GM18526 (cell line): ENCODE measurements around the gene SH3TC1.

Source experiments
- POLR2A ChIP-seq: IDR thresholded peaks from 3 replicates; pipeline ENCODE4 v1.6.1; 2011; ENCODE audit not compliant: insufficient read length; ENCODE audit errors: extremely low read depth

Gene SH3TC1

DNA sequence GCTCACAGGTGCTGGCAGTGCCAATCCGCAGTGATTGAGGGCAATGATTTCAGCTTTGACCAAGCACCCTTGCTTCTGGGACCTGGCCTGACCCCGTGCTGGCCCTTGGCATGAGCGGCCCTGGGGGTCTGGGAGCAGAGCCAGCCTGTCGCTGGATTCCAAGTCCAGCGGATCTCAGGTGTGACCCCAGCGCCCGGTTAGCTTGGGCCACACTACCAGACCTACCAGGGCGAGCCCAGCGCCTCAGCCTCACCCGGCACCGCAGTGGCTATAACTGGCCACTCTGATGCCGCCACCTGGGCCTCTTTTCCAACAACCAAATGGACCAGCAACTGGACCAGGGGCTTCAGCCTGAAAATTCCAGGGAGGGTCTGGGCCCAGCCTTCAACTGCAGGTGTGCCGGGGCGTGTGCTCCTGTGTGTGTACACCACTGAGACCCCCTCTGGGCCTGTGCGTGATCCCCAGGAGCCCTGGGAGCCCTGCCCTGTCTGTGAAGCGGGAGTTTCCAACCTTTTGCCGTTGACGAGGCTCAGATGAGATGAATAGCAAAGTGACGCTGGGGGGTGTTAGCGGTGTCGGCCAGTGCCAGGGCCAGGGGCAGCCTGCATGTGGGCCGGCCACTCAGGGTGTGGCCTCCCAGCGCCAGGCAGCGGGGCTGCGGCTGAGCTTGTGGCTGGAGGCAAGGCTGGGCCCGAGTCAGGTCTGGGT is 658 bp downstream of the SH3TC1 start:
- TF ChIP-seq POLR2A, result no peak

DNA sequence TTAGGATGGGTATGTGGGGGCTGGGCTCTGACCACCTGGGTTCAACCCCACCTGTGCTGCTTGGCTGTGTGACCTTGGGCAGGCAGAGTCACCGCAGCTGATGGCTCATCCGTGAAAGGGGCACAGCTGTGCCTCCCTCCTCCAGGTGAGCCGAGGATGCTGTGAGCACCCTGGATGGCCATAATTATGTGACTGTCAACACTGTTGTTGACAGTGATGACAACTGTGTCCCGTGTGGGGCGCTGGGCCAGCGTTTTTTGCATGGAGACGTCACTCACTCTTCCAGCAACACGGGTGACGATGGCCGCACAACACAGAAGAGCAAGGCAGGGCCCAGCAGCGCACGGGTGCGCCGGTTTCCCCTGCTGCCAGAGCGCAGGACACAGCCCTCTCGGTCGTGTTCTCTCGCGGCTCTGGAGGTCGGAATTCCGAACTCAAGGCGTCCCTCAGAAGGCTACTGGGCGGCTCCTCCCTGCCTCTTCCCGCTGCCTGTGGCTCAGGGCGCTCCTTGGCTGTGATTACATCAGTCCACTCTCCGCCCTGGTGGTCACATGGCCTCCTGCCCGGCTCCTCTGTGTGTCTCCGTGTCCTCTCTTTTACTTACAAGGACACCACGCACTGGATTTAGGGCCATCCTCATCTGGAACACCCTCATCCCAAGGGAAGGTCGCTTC is 1.3 kb downstream of the SH3TC1 start:
- peak; percentile 9 for TF ChIP-seq POLR2A

DNA sequence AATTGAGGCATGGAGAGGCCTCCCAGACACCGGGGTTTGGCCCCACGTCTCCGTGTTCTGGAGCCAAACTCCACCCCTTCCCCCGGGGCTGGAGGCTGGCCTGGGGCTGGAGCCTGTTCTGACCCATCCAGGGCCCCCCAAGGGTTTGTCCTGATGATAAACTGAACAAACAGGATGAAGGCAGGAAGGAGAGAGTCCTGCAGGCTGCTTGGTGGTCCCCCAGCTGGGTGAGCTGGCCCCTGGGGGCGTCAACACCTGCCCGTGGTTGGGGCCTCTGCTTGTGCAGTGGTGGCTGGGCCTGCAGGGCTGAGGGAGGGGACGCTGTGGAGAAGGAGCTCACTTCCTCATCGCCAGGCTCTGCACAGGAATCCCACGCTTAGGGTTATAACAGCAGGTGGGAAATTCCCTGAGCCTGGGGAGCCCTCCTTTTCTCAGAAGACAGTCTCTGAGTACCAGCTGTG is 2.3 kb downstream of the SH3TC1 start:
- no peak for TF ChIP-seq POLR2A

DNA sequence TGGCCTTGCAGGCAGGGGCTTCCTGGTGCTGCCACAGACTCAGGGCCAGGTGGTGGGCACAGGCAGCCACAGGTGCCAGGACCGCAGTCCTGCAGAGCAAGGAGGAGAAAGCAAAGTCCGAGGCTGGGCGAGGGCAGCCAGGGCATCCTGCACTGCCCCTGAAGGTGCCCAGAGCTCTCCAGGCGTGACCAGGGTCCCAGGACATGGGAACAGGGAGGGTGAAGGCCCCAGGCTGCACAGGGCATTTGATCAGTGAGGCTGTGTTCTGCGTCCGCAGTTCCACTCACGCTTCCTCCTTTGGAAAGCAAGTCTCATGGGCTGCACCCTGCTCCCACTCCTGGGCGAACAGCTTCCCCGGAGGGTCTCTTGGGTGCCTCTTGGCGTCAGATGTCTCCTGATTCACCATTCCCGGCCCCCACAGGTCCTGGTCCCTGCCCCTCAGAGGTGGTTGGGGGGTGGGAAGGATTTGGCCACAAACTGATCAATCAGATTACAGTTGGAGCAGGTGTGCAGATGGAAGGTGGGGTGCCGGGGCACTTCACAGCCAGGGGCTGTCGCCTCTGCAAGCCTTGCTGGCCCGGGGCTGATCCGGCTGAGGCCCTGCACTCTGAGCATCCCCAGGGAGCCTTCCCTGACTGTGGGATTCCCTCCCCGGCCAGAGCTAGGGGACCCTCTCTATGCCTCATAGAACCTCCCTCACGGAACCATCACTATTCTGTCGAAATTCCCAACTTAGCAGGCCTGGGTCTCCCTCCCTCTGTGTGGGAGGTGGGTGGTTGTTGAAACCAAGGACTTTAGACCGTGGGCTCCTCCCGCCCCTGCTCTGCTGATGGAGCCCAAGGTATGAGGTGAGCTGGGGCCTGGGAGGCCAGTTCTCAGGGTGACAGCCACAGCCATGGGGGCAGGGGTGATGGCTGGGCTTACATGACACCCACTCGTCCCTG is 3.3 kb downstream of the SH3TC1 start:
- no peak for TF ChIP-seq POLR2A

DNA sequence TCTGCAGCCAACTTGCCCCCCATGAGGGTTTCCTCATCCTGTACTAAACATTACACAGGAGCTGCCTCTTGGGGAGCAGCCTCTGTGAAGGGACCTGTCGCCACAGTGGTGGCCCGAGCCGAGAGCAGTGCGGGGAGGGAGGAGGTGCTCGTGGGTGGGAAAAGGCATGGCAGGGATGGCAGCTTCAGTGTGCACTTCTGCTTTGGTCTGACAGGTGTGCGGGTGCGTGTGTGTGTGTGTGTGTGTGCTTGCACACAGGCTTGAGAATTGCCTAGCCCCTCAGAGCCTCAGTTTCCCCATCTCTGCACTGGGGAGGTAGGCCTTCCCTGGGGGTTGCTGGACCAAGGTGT is 3.9 kb downstream of the SH3TC1 start:
- no peak for TF ChIP-seq POLR2A

DNA sequence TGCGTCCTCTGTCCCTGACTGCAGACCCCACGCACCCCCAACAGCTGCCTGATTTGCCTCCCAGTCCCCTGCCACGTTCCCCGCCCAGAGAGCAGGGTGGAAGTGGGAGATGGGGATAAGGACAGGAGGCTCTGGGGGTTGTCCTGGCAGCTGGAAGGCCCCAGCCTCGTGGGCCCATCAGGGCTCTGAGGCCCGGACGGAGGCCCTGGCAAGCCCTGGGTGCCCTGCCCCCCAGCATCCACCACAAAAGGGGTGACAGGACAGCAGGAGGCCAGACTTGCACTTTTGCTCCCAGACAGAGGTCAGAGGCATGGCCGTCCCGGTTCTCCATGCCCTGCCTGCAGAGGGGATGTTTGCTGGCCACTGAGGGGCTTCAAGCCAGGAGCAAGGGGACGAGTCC is 4.7 kb downstream of the SH3TC1 start:
- no peak for TF ChIP-seq POLR2A

DNA sequence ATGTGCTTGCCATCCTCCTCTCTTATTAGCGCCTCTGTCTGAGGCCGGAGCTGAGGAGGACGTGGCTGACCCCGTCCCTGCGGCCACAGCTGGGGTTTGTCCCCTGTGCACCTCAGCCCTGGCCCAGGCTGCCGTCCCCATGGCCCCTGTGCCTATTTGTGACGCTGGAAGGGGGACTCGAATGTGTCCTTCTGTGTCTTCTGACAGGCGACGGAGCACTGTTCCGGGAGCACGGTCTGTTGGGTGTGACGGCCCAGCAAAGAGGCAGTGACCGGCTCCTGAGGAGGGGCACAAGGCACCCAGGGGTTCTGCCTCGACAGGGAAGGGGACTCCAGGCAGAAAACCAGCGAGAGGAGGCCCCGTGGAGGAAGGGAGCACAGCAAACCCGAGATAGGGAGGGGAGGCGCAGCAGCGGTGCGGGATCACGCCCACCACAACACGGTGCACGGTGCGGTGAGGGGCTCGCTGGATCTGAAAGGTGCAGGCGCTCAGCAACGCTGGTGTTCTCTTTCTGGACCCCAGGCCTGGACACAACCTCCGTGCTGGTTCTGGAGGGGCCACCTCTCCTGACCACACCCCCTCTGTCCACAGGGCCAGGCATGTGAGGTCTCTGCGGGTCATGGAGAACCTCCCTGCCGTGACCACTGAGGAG is 5.6 kb downstream of the SH3TC1 start:
- no peak for TF ChIP-seq POLR2A

DNA sequence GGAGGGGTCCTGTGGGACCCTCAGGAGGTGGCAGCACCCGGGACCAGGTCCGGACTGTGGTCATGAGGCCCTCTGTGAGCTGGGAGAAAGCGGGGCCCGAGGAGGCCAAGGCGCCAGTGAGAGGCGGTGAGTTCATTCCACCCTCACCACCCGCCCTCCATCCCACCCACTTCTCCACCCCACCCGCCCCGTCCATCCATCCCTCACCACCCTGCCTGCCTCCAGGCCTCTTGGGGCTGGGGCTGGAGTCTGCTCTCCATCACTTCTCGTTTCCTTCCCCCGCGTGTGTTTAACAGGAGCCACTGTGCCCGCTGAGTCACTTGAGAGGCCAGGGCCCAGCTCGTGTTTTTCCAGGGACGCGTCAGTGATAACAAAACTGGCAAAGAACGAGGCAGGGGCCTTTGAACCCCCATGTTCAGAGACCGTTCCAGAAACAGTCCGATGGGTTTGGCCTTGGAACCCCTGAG is 6.2 kb downstream of the SH3TC1 start:
- no peak for TF ChIP-seq POLR2A

DNA sequence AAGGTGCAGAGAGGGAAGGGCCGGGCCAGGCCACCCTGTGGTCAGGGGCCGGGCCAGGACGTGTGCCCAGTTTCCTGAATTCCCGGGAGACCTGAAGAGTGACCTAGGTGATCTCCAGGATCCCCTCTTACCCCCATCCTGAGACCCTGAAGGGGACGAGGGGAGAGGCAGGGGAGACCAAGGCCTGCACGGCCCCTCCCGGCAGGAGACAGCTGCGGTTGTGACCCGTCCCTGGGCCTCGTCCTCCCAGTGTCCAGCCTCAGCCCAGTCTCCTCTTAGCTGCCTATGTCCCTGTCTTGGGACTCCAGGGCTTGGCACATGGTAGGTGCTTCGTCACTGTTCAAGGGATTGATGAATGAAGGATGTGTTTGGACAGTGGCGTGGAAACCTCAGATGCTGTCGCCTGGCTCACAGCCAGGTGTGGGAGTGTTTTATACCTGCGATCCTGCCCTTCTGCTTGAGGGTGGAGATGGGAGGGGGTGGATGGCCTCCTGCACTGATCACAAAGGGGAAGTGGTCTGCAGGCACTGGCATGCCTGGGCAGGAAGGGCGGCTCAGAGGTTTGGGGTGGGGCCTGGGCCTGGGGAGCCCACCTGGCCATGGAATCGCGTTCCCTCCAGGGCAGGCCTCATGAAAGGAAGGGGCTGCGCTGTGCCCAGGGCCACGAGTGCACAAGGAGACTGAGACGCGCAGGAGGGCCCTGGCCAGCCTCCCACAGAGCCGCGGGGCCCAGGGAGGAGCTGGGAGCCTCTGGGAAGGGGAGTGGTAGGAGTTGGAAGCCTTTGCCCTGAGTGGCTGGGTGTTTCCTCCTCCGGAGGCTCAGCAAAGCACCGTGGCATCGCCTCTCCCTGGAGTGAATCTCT is 6.9 kb downstream of the SH3TC1 start:
- TF ChIP-seq POLR2A, result no peak

DNA sequence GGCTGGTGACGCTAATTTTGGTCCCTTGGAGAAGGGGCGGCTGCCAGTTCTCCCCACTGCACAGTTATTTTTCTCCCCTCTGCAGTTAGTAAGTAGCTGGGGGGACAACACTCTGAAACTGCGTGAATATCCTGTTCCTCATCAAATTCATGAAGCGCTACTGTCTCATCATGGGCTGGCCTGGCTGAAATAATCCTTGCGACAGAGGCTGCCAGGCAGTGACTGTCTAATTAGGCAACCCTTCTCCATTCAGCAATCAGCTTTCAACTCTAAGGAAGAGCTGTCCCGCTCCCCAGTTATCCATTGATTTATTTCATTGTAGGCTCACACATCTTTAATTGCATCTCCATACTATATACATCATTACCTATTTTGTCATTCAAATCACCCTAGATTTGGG is 8.2 kb downstream of the SH3TC1 start:
- no peak for TF ChIP-seq POLR2A

DNA sequence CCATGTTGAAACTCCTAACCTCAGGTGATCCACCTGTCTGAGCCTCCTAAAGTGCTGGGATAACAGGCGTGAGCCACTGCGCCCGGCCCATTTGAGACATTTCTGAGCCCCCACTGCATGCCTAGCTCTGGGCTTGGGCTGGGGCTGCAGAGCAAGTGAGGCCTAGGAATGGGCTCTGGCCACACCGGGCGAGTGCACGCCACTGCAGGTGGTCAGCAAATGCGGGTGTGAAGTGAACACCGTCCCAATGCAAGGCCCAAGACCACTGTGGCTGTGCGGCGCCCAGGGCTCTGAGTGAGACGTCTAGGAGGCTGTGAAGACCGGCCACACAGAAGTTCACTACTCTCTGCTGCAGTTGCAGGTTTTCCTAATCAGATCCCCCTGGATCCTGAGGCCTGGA is 9.5 kb downstream of the SH3TC1 start:
- TF ChIP-seq POLR2A, result no peak

DNA sequence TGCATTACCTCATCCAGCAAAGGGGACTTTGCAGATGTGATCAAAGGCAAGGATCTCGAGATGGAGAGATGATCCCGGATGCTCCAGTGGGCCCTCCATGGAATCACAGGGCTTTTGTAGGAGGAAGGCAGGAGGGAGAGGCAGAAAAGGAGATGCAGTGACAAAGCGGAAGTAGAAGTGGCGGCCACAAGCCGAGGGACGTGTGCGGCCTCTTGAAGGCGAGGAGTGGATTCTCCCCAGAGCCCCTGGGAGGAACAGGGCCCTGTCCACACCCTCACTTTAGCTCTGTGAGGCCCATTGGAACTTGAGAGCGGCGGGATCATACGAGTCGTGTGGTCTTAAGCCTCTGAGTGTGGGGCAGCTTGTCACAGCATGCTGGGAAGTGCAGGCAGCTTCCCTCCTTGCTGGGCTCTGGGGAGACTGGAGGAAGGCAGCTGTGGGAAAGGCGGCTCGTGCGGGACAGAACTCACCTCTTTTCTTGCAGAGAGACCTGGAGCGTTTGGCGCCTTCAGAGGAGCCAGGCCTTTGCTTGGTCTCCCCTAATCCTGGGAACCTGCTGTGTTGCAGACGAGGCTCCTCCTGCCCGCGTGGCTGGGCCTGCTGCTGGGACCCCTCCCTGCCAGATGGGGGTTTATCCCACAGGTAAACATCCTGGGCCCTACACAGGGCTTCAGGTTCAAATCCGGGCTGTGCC is 10.2 kb downstream of the SH3TC1 start:
- no peak for TF ChIP-seq POLR2A

DNA sequence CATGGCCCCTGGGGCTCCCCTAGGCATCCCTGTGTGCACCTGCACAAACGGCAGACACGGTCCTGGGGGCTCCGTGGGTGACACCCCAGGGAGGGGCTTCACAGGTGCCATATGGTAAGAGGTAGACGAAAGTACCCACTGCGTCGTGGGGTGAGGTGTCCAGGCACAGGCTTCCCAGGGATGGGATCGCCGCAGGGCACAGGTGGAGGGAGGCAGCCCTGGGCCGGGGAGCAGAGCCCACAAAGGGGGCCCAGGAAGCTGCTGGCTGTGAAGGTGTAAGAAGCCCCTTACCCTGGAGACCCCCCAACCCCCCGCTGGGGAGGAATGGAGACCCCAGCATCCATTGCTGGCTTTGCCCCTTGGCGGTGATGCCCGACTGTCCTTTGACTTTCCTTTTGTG is 10.9 kb downstream of the SH3TC1 start:
- TF ChIP-seq POLR2A, result no peak

DNA sequence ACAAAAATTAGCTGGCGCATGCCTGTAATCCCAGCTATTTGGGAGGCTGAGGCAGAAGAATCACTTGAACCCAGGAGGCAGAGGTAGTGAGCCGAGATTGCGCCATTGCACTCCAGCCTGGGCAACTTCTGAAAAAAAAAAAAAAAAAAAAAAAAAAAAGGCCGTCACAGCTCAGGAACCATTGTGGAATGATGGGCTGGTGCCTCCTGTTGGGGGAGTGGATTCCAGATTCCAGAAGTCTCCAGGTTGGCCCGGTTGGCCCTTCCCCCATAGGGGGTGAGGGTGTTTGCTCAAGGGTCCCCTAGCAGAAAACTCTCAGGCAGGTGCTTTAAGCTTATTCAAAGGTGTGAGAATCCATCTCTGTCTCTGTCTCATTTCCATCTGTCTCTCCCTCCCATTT is 11.5 kb downstream of the SH3TC1 start:
- TF ChIP-seq POLR2A, result no peak
